CD4-positive, alpha-beta T cell (primary cell): ENCODE data around the gene GRM8. TPM values are rescaled to one million over a fixed set of nuclear protein-coding genes. Genes with fewer than 3 reads are reported as not detected.

Experiments used
- ATAC-seq: fragments of 200-7000 bp; cut with Tn5 transposase; one replicate; pipeline ENCODE4 v1.10.0; 2022; ENCODE audit warnings: mild to moderate bottlenecking; ENCODE audit not compliant: poor library complexity
- CTCF ChIA-PET: fragments of 350-600 bp; sonication (Branson Sonifier 250); formaldehyde crosslinking; loops from one replicate; lab custom pipeline; 2021; ENCODE audit warnings: antibody characterized with exemption, inconsistent platforms; lab: Charles Lee
- POLR2A ChIA-PET: fragments of 350-600 bp; sonication (Branson Sonifier 250); formaldehyde crosslinking; loops from one replicate; lab custom pipeline; 2021; ENCODE audit warnings: antibody characterized with exemption, inconsistent platforms; lab: Charles Lee
- DNase-seq, 14 experiments: peaks; one replicate each; pipeline ENCODE4 v3.0.0-alpha.2; 2013 to 2020; ENCODE audit warnings: mixed read lengths in 2 of 14
- H3K27ac ChIP-seq, 2 donors: one replicate each; pipeline versions ENCODE4 v1.5.1 to v1.7.0; 2013; ENCODE audit warnings: low read length in 2 of 2, low read depth in 1 of 2, mild to moderate bottlenecking in 1 of 2
- H3K27me3 ChIP-seq, 2 experiments: 1 replicate in 1 of 2; 2 replicates in 1 of 2; pipeline versions ENCODE4 v1.6.1 to v1.7.0; 2013; ENCODE audit warnings: low read length in 2 of 2, control low read depth in 1 of 2, mild to moderate bottlenecking in 1 of 2, moderate library complexity in 1 of 2; ENCODE audit not compliant: insufficient read depth in 2 of 2, control insufficient read depth in 1 of 2
- H3K36me3 ChIP-seq: one replicate; pipeline ENCODE4 v1.6.1; 2013; ENCODE audit warnings: low read length, control low read depth; ENCODE audit not compliant: insufficient read depth
- H3K4me1 ChIP-seq: one replicate; pipeline ENCODE4 v1.6.1; 2013; ENCODE audit warnings: low read length, control low read depth; ENCODE audit not compliant: insufficient read depth
- H3K4me3 ChIP-seq: one replicate; pipeline ENCODE4 v1.5.1; 2013; ENCODE audit warnings: mild to moderate bottlenecking, low read length, moderate library complexity
- H3K9me3 ChIP-seq, 2 experiments: 1 replicate in 1 of 2; 2 replicates in 1 of 2; pipeline versions ENCODE4 v1.6.1 to v1.7.0; 2013; ENCODE audit warnings: low read length in 2 of 2, mild to moderate bottlenecking in 2 of 2, control low read depth in 1 of 2, moderate library complexity in 1 of 2; ENCODE audit not compliant: control insufficient read depth in 1 of 2, insufficient read depth in 1 of 2
- H3K27ac Mint-ChIP-seq: one replicate; pipeline ENCODE4 v1.8.0; 2020; ENCODE audit warnings: mixed read lengths
- H3K27me3 Mint-ChIP-seq: one replicate; pipeline ENCODE4 v1.8.0; 2021; ENCODE audit warnings: mixed read lengths
- H3K36me3 Mint-ChIP-seq: one replicate; pipeline ENCODE4 v1.8.0; 2021; ENCODE audit warnings: low read depth, mixed read lengths
- H3K4me1 Mint-ChIP-seq: one replicate; pipeline ENCODE4 v1.8.0; 2021; ENCODE audit warnings: low read depth, mixed read lengths
- H3K4me3 Mint-ChIP-seq: one replicate; pipeline ENCODE4 v1.8.0; 2020; ENCODE audit warnings: mild to moderate bottlenecking, mixed read lengths
- H3K9me3 Mint-ChIP-seq: one replicate; pipeline ENCODE4 v1.8.0; 2020; ENCODE audit warnings: mixed read lengths
- CTCF ChIP-seq: fragments of 200-600 bp; IDR thresholded peaks from one replicate; pipeline ENCODE4 v1.8.0; 2022; ENCODE audit warnings: antibody characterized with exemption, mild to moderate bottlenecking
- intact Hi-C, 2 experiments: fragments of 100-400 bp; cut with DNase I in 1 of 2; cut with micrococcal nuclease in 1 of 2; formaldehyde crosslinking; loops; one replicate each; pipeline versions ENCODE4 v1.15.1 to v1.9.0; 2023 to 2025; cut with DNase I, micrococcal nuclease
- total RNA-seq, 174 experiments: library from RNA in 2 of 174; stranded (reverse) in 2 of 174; gene quantifications; one replicate each; pipeline ENCODE4 v1.2.3 and lab custom pipeline; 2021 to 2026

GRM8 gene
- total RNA-seq, 2 experiments from 2014 or later, result not detected

GRCh38 chr7:126702242-126703016, 550.3 kb downstream of the GRM8 start:
- H3K4me1 Mint-ChIP-seq, result no peaks in the 10 kb centered on the region
- H3K4me3 Mint-ChIP-seq, result no peak overlapping the region
- no peak overlapping the region for H3K27ac Mint-ChIP-seq
- no peaks in the 10 kb centered on the region for H3K36me3 ChIP-seq
- H3K4me1 ChIP-seq, result no peaks in the 10 kb centered on the region
- no peak overlapping the region for H3K4me3 ChIP-seq
- H3K9me3 ChIP-seq, result no peaks in the 10 kb centered on the region
- H3K27ac ChIP-seq, result no peak overlapping the region
- H3K36me3 Mint-ChIP-seq, result no peaks in the 10 kb centered on the region
- H3K9me3 Mint-ChIP-seq, result no peaks in the 10 kb centered on the region
- ChIA-PET POLR2A (no interaction called here), CTCF (no interaction called here)
- H3K27me3 ChIP-seq, result no peaks in the 10 kb centered on the region
- intact Hi-C loops, result no loop called here
- no peak for TF ChIP-seq CTCF
- DNase-seq (no peak), ATAC-seq (no peak)
- H3K27me3 Mint-ChIP-seq, result peaks cover 10% of the 10 kb centered on the region

DNA sequence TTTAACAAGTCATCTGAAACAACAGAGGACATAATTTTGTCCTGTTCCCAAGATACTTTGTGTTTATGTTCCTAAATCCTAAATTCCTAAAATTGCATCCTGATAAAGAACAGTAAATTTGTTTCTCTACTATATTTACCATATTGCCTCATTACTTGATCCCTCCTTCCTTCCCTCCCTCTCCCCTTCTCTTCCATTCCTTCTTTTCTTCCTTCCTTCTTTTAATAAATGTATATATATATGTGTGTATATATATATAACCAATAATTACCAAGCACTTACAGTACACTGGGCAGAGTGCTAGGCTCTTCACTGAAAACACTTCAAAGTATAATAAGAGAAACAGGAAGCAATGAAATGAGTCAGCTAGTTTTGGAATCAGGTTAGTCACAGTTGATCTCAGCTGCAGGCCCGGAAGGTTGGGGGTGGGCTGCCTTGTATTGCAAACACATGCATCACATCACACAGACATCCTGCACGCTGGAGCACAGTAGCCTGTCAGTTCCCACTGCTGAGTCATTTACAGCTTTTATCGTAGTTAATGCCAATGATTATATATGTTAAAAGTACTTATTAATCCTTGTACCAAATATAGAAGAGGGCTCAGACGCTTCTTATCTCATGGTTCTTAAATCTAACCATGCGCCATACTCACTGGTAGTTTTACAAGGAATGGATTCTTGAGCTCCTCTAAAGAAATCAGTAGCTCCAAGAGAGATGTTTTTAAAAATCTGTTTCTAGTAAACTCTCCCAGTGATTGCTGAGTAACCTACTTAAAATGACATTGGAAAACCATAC, 551.7 kb downstream of the GRM8 start:
- no peaks in the 10 kb centered on the region for H3K9me3 ChIP-seq
- ChIA-PET CTCF (no interaction called here), POLR2A (no interaction called here)
- Mint-ChIP-seq H3K27ac (no peak overlapping the region), H3K4me3 (no peak overlapping the region), H3K4me1 (no peaks in the 10 kb centered on the region), H3K27me3 (peaks cover under 1% of the 10 kb centered on the region), H3K9me3 (no peaks in the 10 kb centered on the region), H3K36me3 (no peaks in the 10 kb centered on the region)
- intact Hi-C loops, result no loop called here
- DNase-seq (peak in 12 of 14 experiments; percentile 3 to 71 (median 24)), ATAC-seq (peak; percentile 82)
- TF ChIP-seq CTCF, result no peak
- no peaks in the 10 kb centered on the region for H3K36me3 ChIP-seq
- no peak overlapping the region for H3K4me3 ChIP-seq
- H3K27ac ChIP-seq, result no peak overlapping the region
- no peaks in the 10 kb centered on the region for H3K27me3 ChIP-seq
- no peaks in the 10 kb centered on the region for H3K4me1 ChIP-seq

GRCh38 chr7:126699707-126700106, 553.0 kb downstream of the GRM8 start:
- H3K4me1 ChIP-seq, result no peaks in the 10 kb centered on the region
- no peak overlapping the region for H3K4me3 ChIP-seq
- no peaks in the 10 kb centered on the region for H3K36me3 ChIP-seq
- no peaks in the 10 kb centered on the region for H3K27me3 Mint-ChIP-seq
- POLR2A ChIA-PET, result no interaction called here
- DNase-seq (no peak), ATAC-seq (no peak)
- H3K9me3 Mint-ChIP-seq, result no peaks in the 10 kb centered on the region
- H3K4me1 Mint-ChIP-seq, result no peaks in the 10 kb centered on the region
- CTCF ChIA-PET, result interaction anchor here (0.5 kb wide), 1 partner anchor 20 kb away, joined by 3 read pairs; no protein-coding TSS in a partner anchor
- no peak for TF ChIP-seq CTCF
- H3K9me3 ChIP-seq, result no peaks in the 10 kb centered on the region
- H3K27ac ChIP-seq, result no peak overlapping the region
- no peak overlapping the region for H3K4me3 Mint-ChIP-seq
- H3K36me3 Mint-ChIP-seq, result no peaks in the 10 kb centered on the region
- intact Hi-C loops, result no loop called here
- no peaks in the 10 kb centered on the region for H3K27me3 ChIP-seq
- H3K27ac Mint-ChIP-seq, result no peak overlapping the region
